Neutrophil (primary cell): ENCODE results near the gene HPS1.

ENCODE experiments used
- H3K27ac ChIP-seq: fragments of 200-600 bp; sonication (generic); 2 replicates; pipeline ENCODE4 v1.5.1; 2016; ENCODE audit warnings: mild to moderate bottlenecking, moderate library complexity
- H3K27me3 ChIP-seq: fragments of 200-600 bp; sonication (generic); 2 replicates; pipeline ENCODE4 v1.6.0; 2016; ENCODE audit warnings: mild to moderate bottlenecking
- H3K36me3 ChIP-seq: fragments of 200-600 bp; sonication (generic); 2 replicates; pipeline ENCODE4 v1.5.1; 2017
- H3K4me1 ChIP-seq, 2 experiments: fragments of 200-600 bp in 1 of 2; sonication (generic) in 1 of 2; 1 replicate in 1 of 2; 2 replicates in 1 of 2; pipeline versions ENCODE4 v1.5.1 to v1.6.1; 2013 to 2016; ENCODE audit warnings: low read depth in 1 of 2, low read length in 1 of 2, mild to moderate bottlenecking in 1 of 2, moderate library complexity in 1 of 2; ENCODE audit not compliant: control insufficient read depth in 1 of 2, insufficient read depth in 1 of 2
- H3K4me3 ChIP-seq, 2 experiments: fragments of 200-600 bp in 1 of 2; sonication (generic) in 1 of 2; 1 replicate in 1 of 2; 2 replicates in 1 of 2; pipeline ENCODE4 v1.5.1; 2013 to 2016; ENCODE audit warnings: low read depth in 1 of 2, low read length in 1 of 2, mild to moderate bottlenecking in 1 of 2, moderate library complexity in 1 of 2
- H3K9me3 ChIP-seq: fragments of 200-600 bp; sonication (generic); 2 replicates; pipeline ENCODE4 v1.5.1; 2016
- CTCF ChIP-seq: fragments of 200-600 bp; sonication (generic); IDR thresholded peaks from 2 replicates; pipeline ENCODE4 v1.5.1; 2016; ENCODE audit warnings: antibody characterized with exemption

HPS1 gene

GRCh38 chr10:98446151-98446660, 529 bp downstream of the HPS1 start:
- peaks cover 12 to 14% of the 10 kb centered on the region in 2 experiments for H3K4me1 ChIP-seq
- peaks cover 31% of the 10 kb centered on the region for H3K27me3 ChIP-seq
- H3K9me3 ChIP-seq, result no peaks in the 10 kb centered on the region
- H3K4me3 ChIP-seq, result peak overlapping the region; percentile 75 to 78
- peak overlapping the region; percentile 84 for H3K27ac ChIP-seq
- peaks cover 44% of the 10 kb centered on the region for H3K36me3 ChIP-seq
- no peak for TF ChIP-seq CTCF

GRCh38 chr10:98445200-98445812, 1.4 kb downstream of the HPS1 start:
- peak overlapping the region; percentile 84 for H3K27ac ChIP-seq
- no peaks in the 10 kb centered on the region for H3K9me3 ChIP-seq
- H3K4me1 ChIP-seq, result peaks cover 12 to 14% of the 10 kb centered on the region in 2 experiments
- peak overlapping the region; percentile 75 to 78 for H3K4me3 ChIP-seq
- TF ChIP-seq CTCF, result no peak
- H3K27me3 ChIP-seq, result peaks cover 22% of the 10 kb centered on the region
- peaks cover 48% of the 10 kb centered on the region for H3K36me3 ChIP-seq

GRCh38 chr10:98444314-98445006, 2.3 kb downstream of the HPS1 start:
- H3K36me3 ChIP-seq, result peaks cover 54% of the 10 kb centered on the region
- peaks cover 14% of the 10 kb centered on the region for H3K27me3 ChIP-seq
- no peak overlapping the region for H3K27ac ChIP-seq

GRCh38 chr10:98438715-98439114, 8.0 kb downstream of the HPS1 start:
- no peaks in the 10 kb centered on the region for H3K27me3 ChIP-seq
- no peak overlapping the region for H3K4me3 ChIP-seq
- no peaks in the 10 kb centered on the region for H3K4me1 ChIP-seq
- no peak overlapping the region for H3K27ac ChIP-seq
- no peak for TF ChIP-seq CTCF
- no peaks in the 10 kb centered on the region for H3K9me3 ChIP-seq
- H3K36me3 ChIP-seq, result peaks cover 82% of the 10 kb centered on the region

More at GRCh38 chr10:98444314-98445006, 2.3 kb downstream of the HPS1 start:
- TF ChIP-seq CTCF, result no peak
- Histone ChIP-seq H3K4me1 (peaks cover 12 to 14% of the 10 kb centered on the region in 2 experiments), H3K4me3 (no peak overlapping the region), H3K9me3 (no peaks in the 10 kb centered on the region)

GRCh38 chr10:98436704-98437103, 10.0 kb downstream of the HPS1 start:
- Histone ChIP-seq H3K4me1 (no peaks in the 10 kb centered on the region), H3K9me3 (no peaks in the 10 kb centered on the region), H3K36me3 (peaks cover 78% of the 10 kb centered on the region), H3K4me3 (no peak overlapping the region), H3K27me3 (no peaks in the 10 kb centered on the region), H3K27ac (no peak overlapping the region)
- no peak for TF ChIP-seq CTCF
